Measurements from ENCODE around the gene ELF4.

The ELF4 gene

DNA sequence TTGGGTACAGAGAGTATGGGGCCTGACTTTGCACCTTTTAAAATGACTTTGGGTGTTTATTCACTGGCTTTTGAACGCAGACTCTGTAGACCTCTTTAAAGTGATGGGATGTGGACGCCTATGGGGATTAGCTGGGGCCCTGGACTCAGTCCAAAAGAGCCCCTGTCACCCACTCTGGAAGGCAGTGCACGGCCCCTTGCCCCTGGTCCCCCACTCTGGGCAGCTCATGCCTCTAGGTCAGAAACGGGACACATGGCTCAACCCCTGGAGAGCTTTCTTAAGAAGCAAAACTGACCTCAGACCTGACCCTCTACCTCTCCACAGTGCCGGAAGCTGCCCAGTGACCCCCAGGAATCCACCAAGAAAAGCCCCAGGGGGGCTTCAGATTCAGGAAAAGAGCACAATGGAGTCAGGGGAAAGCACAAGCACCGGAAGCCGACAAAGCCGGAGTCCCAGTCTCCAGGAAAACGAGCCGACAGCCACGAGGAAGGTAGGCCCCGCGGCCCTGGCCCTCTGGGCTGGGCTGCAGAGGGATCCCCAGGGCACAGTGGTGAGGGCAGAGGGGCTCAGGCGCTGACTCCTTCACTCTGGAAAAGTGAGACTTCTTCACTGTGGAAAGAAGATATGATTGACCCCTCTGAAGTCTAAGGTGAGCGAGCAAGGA is 89.5 kb downstream of the ELF4 start:
- Histone ChIP-seq H3K9me3 (ENCODE audit: control insufficient read depth, low read length) (no peaks in the 10 kb centered on the region), H3K9ac (no peak overlapping the region), H3K36me3 (ENCODE audit: control insufficient read depth, insufficient read depth, low read length) (no peaks in the 10 kb centered on the region), H2AFZ (no peak overlapping the region), H3K4me1 (no peaks in the 10 kb centered on the region), H3K4me2 (ENCODE audit: low read length) (no peak overlapping the region), H3K79me2 (no peaks in the 10 kb centered on the region), H3K4me3 (ENCODE audit: low read depth, low read length) (no peak overlapping the region), H3K27me3 (ENCODE audit: control insufficient read depth, insufficient read depth, low read length) (no peaks in the 10 kb centered on the region), H3K27ac (no peak overlapping the region)
- TF ChIP-seq CTCF (IDR thresholded peaks at IDR 0.05): no peak

- H3K36me3 ChIP-seq (ENCODE audit: control insufficient read depth, insufficient read depth, low read length): no peaks in the 10 kb centered on the region
- no peaks in the 10 kb centered on the region for H3K27me3 ChIP-seq (ENCODE audit: control insufficient read depth, insufficient read depth, low read length)
- no peak overlapping the region for H3K27ac ChIP-seq
- H3K4me1 ChIP-seq: no peaks in the 10 kb centered on the region
- no peak for TF ChIP-seq CTCF (IDR thresholded peaks at IDR 0.05)
- no peak overlapping the region for H2AFZ ChIP-seq
- H3K4me3 ChIP-seq (ENCODE audit: low read depth, low read length): no peak overlapping the region
- no peaks in the 10 kb centered on the region for H3K79me2 ChIP-seq
- H3K9me3 ChIP-seq (ENCODE audit: control insufficient read depth, low read length): no peaks in the 10 kb centered on the region
- H3K4me2 ChIP-seq (ENCODE audit: low read length): no peak overlapping the region
- H3K9ac ChIP-seq: no peak overlapping the region
Observed at GRCh38 chrX:130018143-130018542, 92.2 kb downstream of the ELF4 start.

GRCh38 chrX:130015181-130015580 is 95.1 kb downstream of the ELF4 start:
- H3K27me3 ChIP-seq (ENCODE audit: control insufficient read depth, insufficient read depth, low read length): no peaks in the 10 kb centered on the region
- no peak overlapping the region for H3K9ac ChIP-seq
- no peaks in the 10 kb centered on the region for H3K79me2 ChIP-seq
- TF ChIP-seq CTCF (IDR thresholded peaks at IDR 0.05): no peak
- H3K4me2 ChIP-seq (ENCODE audit: low read length): no peak overlapping the region
- H2AFZ ChIP-seq: no peak overlapping the region
- no peaks in the 10 kb centered on the region for H3K4me1 ChIP-seq
- no peak overlapping the region for H3K27ac ChIP-seq
- H3K36me3 ChIP-seq (ENCODE audit: control insufficient read depth, insufficient read depth, low read length): no peaks in the 10 kb centered on the region
- H3K4me3 ChIP-seq (ENCODE audit: low read depth, low read length): no peak overlapping the region
- H3K9me3 ChIP-seq (ENCODE audit: control insufficient read depth, low read length): no peaks in the 10 kb centered on the region

Measured in parathyroid adenoma (tissue), 2 donors.